Measurements from ENCODE around the gene GSTO2. TPM values are rescaled to one million over a fixed set of nuclear protein-coding genes. Genes with fewer than 3 reads are reported as not detected.

GSTO2 gene
- total and polyA plus RNA-seq, 2 of the 13 experiments (the other 11 are each of a cell fraction or from before 2014, with no cell fraction given): 2.1 to 7.9 TPM

DNA sequence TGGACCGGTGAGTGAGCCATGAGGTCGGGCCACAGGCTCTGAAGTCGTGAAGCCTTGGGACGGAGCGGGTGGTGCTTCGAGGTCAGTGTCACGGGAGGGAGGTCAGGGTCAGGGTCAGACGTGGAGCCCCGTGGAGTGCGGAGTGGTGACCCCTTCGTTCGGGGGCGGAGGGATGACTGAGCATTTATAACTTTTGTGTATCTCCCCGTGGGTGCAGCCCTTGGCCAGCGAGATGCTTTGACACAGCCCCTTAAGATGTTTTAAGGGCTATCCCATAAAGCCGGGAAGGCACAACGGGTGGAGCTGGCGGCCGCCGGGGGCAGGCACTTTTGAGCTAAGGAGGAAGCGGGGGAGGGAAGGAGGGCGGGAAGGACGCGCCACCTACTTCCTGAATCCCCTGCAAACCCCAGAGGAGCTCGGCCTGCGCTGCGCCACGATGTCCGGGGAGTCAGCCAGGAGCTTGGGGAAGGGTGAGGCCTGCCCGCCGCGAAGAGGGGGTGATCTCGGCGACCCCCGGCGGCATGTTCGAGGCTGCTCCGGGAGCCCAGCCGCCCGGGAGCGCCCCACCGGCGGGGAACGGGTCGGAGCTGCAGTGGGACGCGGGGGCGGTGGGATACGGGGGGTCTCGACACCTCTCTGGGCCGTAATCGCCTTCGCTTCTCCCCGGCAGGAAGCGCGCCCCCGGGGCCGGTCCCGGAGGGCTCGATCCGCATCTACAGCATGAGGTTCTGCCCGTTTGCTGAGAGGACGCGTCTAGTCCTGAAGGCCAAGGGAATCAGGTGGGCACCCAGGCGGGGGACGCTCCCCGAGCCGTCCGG is 14.3 kb upstream of the GSTO2 start, which contains the start of gene GSTO1 (continued):
- TF ChIP-seq ZNF724P (CRISPR knock-in tag; IDR thresholded peaks at IDR 0.05; ENCODE audit: borderline replicate concordance): no peak
- TF ChIP-seq ZNF44 (CRISPR knock-in tag; IDR thresholded peaks at IDR 0.05): no peak
- TF ChIP-seq HNRNPK (IDR thresholded peaks at IDR 0.05; ENCODE audit: low read depth, low read length, poor library complexity, severe bottlenecking): no peak
- no peak for TF ChIP-seq ZNF564 (CRISPR knock-in tag; IDR thresholded peaks at IDR 0.05)
- TF ChIP-seq ARNT2 (CRISPR knock-in tag; IDR thresholded peaks at IDR 0.05; ENCODE audit: low read depth): no peak; the same call in 1 of the 2 replicates
- no peak for TF ChIP-seq KDM6A (CRISPR knock-in tag; IDR thresholded peaks at IDR 0.05; ENCODE audit: low read depth)
- TF ChIP-seq, protein P1, sequence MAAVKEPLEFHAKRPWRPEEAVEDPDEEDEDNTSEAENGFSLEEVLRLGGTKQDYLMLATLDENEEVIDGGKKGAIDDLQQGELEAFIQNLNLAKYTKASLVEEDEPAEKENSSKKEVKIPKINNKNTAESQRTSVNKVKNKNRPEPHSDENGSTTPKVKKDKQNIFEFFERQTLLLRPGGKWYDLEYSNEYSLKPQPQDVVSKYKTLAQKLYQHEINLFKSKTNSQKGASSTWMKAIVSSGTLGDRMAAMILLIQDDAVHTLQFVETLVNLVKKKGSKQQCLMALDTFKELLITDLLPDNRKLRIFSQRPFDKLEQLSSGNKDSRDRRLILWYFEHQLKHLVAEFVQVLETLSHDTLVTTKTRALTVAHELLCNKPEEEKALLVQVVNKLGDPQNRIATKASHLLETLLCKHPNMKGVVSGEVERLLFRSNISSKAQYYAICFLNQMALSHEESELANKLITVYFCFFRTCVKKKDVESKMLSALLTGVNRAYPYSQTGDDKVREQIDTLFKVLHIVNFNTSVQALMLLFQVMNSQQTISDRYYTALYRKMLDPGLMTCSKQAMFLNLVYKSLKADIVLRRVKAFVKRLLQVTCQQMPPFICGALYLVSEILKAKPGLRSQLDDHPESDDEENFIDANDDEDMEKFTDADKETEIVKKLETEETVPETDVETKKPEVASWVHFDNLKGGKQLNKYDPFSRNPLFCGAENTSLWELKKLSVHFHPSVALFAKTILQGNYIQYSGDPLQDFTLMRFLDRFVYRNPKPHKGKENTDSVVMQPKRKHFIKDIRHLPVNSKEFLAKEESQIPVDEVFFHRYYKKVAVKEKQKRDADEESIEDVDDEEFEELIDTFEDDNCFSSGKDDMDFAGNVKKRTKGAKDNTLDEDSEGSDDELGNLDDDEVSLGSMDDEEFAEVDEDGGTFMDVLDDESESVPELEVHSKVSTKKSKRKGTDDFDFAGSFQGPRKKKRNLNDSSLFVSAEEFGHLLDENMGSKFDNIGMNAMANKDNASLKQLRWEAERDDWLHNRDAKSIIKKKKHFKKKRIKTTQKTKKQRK (IDR thresholded peaks at IDR 0.05; ENCODE audit: low read length): no peak
- TF ChIP-seq, protein P2, sequence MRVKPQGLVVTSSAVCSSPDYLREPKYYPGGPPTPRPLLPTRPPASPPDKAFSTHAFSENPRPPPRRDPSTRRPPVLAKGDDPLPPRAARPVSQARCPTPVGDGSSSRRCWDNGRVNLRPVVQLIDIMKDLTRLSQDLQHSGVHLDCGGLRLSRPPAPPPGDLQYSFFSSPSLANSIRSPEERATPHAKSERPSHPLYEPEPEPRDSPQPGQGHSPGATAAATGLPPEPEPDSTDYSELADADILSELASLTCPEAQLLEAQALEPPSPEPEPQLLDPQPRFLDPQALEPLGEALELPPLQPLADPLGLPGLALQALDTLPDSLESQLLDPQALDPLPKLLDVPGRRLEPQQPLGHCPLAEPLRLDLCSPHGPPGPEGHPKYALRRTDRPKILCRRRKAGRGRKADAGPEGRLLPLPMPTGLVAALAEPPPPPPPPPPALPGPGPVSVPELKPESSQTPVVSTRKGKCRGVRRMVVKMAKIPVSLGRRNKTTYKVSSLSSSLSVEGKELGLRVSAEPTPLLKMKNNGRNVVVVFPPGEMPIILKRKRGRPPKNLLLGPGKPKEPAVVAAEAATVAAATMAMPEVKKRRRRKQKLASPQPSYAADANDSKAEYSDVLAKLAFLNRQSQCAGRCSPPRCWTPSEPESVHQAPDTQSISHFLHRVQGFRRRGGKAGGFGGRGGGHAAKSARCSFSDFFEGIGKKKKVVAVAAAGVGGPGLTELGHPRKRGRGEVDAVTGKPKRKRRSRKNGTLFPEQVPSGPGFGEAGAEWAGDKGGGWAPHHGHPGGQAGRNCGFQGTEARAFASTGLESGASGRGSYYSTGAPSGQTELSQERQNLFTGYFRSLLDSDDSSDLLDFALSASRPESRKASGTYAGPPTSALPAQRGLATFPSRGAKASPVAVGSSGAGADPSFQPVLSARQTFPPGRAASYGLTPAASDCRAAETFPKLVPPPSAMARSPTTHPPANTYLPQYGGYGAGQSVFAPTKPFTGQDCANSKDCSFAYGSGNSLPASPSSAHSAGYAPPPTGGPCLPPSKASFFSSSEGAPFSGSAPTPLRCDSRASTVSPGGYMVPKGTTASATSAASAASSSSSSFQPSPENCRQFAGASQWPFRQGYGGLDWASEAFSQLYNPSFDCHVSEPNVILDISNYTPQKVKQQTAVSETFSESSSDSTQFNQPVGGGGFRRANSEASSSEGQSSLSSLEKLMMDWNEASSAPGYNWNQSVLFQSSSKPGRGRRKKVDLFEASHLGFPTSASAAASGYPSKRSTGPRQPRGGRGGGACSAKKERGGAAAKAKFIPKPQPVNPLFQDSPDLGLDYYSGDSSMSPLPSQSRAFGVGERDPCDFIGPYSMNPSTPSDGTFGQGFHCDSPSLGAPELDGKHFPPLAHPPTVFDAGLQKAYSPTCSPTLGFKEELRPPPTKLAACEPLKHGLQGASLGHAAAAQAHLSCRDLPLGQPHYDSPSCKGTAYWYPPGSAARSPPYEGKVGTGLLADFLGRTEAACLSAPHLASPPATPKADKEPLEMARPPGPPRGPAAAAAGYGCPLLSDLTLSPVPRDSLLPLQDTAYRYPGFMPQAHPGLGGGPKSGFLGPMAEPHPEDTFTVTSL (CRISPR knock-in tag; IDR thresholded peaks at IDR 0.05; ENCODE audit: borderline replicate concordance): no peak
- TF ChIP-seq, protein P3, sequence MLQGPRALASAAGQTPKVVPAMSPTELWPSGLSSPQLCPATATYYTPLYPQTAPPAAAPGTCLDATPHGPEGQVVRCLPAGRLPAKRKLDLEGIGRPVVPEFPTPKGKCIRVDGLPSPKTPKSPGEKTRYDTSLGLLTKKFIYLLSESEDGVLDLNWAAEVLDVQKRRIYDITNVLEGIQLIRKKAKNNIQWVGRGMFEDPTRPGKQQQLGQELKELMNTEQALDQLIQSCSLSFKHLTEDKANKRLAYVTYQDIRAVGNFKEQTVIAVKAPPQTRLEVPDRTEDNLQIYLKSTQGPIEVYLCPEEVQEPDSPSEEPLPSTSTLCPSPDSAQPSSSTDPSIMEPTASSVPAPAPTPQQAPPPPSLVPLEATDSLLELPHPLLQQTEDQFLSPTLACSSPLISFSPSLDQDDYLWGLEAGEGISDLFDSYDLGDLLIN (CRISPR knock-in tag; IDR thresholded peaks at IDR 0.05; ENCODE audit: borderline replicate concordance): no peak
- no peak for TF ChIP-seq NFRKB (IDR thresholded peaks at IDR 0.05)
- TF ChIP-seq, protein P4, sequence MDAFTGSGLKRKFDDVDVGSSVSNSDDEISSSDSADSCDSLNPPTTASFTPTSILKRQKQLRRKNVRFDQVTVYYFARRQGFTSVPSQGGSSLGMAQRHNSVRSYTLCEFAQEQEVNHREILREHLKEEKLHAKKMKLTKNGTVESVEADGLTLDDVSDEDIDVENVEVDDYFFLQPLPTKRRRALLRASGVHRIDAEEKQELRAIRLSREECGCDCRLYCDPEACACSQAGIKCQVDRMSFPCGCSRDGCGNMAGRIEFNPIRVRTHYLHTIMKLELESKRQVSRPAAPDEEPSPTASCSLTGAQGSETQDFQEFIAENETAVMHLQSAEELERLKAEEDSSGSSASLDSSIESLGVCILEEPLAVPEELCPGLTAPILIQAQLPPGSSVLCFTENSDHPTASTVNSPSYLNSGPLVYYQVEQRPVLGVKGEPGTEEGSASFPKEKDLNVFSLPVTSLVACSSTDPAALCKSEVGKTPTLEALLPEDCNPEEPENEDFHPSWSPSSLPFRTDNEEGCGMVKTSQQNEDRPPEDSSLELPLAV (CRISPR knock-in tag; conservative IDR thresholded peaks at IDR 0.05; ENCODE audit: low read depth): no peak
- no peak for TF ChIP-seq ISL2 (CRISPR knock-in tag; IDR thresholded peaks at IDR 0.05)

All from HepG2 (cell line).